Ovary (tissue), 3 donors: ENCODE measurements around the gene NKX1-1.

Experiments
- EP300 ChIP-seq: sonication (generic); formaldehyde crosslinking; IDR thresholded peaks from one replicate; pipeline ENCODE4 v1.6.1; 2017; ENCODE audit warnings: antibody characterized with exemption
- POLR2A ChIP-seq: fragments of 450-650 bp; IDR thresholded peaks from one replicate; pipeline ENCODE4 v1.6.1; 2017; ENCODE audit warnings: antibody characterized with exemption, mild to moderate bottlenecking, moderate library complexity
- TF ChIP-seq, protein P1 (sequence below), 3 donors: fragments of 450-650 bp in 2 of 3; fragments of 200-600 bp in 1 of 3; IDR thresholded peaks; one replicate each; pipeline versions ENCODE4 v1.5.1 to v1.8.0; 2016 to 2022; ENCODE audit warnings: antibody characterized with exemption in 3 of 3, mild to moderate bottlenecking in 1 of 3
- donor health status: DM: no; HTN: no; CAD: no.

DNA sequence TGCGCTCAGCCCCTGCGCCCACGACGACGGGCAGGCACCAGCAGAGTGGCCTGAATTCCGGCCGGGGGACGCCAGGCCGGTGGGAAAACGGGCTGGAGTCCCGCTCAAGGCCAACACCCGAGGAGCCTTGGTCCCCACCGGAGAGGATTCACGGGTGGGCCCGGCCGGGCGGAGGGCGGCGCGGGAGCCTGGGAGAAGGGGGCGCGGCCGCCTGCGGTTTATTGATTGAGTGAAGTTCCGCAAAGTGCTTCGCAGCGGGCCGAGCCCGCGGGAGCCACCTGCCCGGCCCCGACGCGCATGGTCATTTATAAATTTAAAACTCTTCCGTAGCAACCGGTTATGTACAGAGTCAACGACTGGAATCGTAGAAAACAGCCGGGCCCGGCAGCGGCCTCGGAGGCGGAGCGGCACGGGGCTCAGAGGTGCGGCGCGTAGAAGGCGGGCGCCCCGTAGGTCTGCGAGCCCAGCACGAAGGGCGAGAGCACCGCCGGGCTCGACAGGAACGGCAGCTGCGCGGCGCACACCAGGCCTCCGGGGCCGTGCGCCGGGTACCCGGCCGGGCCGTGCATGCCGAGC lies 3.6 kb downstream of the NKX1-1 start:
- TF ChIP-seq, protein P1, sequence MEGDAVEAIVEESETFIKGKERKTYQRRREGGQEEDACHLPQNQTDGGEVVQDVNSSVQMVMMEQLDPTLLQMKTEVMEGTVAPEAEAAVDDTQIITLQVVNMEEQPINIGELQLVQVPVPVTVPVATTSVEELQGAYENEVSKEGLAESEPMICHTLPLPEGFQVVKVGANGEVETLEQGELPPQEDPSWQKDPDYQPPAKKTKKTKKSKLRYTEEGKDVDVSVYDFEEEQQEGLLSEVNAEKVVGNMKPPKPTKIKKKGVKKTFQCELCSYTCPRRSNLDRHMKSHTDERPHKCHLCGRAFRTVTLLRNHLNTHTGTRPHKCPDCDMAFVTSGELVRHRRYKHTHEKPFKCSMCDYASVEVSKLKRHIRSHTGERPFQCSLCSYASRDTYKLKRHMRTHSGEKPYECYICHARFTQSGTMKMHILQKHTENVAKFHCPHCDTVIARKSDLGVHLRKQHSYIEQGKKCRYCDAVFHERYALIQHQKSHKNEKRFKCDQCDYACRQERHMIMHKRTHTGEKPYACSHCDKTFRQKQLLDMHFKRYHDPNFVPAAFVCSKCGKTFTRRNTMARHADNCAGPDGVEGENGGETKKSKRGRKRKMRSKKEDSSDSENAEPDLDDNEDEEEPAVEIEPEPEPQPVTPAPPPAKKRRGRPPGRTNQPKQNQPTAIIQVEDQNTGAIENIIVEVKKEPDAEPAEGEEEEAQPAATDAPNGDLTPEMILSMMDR (IDR thresholded peaks at IDR 0.05): no peak
- no peak for TF ChIP-seq POLR2A
- no peak for TF ChIP-seq EP300
